NCI-H2171 (cell line): ENCODE data around the gene RNF214.
"Not testable (repeated sequence)": the region's sequence is repeated elsewhere in the genome, so short reads cannot be mapped to it uniquely, and the experiment has no call there.

ENCODE experiments used
- DNase-seq: peaks from one replicate; lab custom pipeline; 2025; lab: John Stamatoyannopoulos, UW

Gene RNF214

DNA sequence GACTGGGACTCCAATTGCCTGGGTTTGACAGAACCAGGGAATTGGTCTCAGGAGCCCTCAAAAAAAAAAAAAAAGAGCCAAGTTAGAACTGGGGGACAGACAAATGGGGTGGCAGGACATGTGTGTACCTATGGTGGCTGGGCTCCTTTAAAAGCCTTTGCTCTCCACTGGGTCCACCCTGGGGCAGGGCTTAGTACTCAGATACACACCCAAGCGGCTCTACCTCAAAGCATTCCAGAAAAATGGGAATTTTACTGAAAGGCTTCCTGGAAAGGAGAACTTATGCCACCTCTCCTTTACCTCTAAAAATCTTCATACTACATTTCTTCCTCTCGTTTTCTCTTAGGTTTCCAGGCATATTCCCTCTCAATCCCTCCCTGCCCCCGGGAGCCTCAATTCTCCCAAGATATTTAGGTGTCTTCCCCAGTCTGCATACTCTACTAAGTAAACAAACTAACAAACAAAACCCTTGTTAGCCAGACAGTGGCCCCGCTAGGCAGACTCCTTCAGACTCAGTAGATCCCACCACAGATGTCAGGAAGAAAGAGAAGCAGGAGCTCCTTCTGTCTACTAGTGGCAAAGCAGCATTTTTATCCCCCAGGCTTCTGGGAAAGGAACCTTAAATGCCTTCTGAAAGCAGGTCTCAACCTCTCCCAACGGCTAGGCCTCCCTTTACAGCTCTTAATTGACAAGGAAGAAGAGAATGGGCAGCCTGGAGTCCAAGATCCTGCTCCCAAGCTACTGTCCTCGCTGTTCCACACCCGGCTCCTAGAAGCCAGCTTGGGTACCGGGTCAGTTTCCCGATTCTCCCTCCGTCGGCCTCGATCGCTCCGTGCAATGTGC is 1.3 kb upstream of the RNF214 start:
- no peak for DNase-seq

DNA sequence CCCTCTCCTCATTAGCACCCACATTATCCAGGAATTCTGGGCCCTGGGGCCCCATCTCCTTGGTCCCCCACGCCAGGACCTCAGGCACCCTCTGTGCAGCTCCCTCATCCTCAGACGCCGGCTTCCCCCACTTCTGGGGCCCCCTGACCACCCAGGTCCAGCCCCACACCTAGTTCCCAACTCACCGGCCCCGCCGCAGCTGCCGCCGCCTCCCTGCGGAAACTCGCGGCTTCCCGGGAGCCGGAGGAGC is 704 bp upstream of the RNF214 start, which contains the start of gene PCSK7:
Gene PCSK7 (minus strand): TSS at position 232 of the 250 bp plus-strand sequence. CDS start 2,229 bp downstream, outside the sequence.
- no peak for DNase-seq

DNA sequence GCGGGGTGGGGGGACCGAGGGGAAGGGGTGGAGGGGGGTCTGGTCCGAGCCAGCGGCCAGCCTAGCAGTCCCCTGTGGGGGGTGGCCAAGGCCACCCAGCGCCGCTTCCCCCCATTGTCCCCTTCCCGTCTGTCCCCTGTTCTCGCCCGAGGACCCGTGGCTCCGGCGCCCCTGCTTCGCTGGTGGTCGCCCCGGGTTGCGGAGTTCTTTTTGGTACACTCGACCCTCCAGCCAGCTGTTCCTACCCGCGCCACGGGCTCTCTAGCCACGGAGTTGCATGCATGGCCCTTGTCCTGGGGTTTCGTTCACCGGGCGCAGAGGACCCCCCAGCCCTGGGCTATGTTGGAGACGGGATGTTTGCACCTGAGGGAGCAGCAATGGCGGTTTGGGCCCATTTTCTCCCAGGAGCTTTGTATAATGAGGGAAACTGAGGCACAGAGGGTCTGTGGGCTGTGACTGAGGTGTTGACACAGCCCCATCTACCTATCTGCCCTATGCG is 489 bp downstream of the RNF214 start:
- DNase-seq: no peak

DNA sequence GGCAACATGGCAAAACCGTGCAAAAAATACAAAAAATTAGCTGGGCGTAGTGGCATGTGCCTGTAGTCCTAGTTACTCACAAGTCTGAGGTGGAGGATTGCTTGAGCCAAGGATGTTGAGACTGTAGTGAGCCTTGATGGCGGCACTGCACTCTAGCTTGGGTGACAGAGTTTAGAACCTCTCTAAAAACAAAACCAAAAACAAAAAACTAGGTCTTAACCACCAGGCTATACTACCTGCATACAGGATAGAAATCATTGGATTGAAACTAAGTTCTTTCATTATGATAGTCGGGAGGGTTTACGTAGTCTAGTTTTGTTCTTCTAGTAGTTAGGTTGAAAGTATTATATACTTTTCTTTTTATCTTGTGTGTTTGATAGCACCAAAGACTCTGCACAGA is 5.8 kb downstream of the RNF214 start:
- DNase-seq: no peak

DNA sequence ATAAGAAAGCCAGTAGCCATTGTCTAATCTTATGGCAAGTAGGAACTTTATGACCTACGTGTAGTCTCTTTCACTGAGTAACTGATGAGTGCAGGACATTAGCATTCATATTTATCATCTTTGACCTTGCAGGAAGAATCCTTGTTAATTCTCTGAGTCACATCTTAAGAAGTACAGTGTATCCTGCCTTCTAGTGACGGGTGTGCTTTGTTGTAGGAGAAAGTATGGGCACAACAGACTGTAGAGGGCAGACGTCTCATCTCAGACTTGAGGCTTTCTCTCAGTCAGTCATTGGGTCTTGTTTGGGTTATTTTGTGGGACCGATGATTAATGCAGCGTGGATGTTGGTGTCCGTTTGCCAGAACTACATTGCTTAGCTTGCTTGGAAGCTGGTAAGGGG is 6.8 kb downstream of the RNF214 start:
- DNase-seq: no peak

DNA sequence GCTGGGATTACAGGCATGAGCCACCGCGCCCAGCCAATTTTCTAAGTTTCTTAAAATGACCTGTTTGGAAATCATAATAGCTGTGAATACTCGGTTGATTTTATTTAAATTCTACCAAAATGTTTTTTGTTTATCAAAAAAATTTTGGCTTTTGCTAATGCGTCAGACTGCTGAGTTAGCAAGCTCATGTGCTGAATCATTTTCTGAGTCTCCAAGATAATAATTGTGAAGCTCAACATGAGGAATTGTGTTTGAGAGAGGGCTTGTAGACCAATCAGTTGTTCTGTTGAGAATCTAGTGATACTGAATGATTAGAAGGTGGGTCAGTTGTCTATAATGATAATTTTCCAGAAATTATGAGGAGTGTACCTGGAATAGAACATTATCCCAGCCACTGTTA is 15.9 kb downstream of the RNF214 start:
- no peak for DNase-seq

GRCh38 chr11:117249571-117249970 is 17.1 kb downstream of the RNF214 start:
- DNase-seq: no peak

DNA sequence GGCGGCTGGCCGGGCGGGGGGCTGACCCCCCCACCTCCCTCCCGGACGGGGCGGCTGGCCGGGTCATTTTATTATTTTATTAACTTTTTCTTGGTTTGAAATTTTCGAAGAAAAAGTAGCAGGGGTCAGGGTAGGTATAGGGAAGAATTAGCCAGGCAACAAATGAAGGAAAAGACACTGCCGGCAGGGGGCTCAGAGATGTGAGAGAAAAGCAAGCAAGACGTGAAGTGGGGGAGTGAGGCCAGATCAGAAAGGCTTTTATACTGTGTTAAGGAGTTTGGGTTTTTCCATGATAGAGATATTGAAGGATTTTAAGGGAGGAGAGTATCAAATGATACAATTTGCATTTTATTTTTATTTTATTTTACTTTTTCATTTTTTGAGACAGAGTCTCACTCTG is 19.0 kb downstream of the RNF214 start:
- DNase-seq: no peak

- DNase-seq: no peak
Measured at GRCh38 chr11:117255966-117256365, 23.5 kb downstream of the RNF214 start.

- no peak for DNase-seq
Measured at GRCh38 chr11:117256573-117256972, 24.1 kb downstream of the RNF214 start.

- DNase-seq: no peak
Measured at GRCh38 chr11:117258576-117258975, 26.1 kb downstream of the RNF214 start.

- no peak for DNase-seq
Measured at GRCh38 chr11:117259417-117259816, 26.9 kb downstream of the RNF214 start.

- not testable (repeated sequence) for DNase-seq
Measured at GRCh38 chr11:117264624-117265323, 32.3 kb downstream of the RNF214 start.

DNA sequence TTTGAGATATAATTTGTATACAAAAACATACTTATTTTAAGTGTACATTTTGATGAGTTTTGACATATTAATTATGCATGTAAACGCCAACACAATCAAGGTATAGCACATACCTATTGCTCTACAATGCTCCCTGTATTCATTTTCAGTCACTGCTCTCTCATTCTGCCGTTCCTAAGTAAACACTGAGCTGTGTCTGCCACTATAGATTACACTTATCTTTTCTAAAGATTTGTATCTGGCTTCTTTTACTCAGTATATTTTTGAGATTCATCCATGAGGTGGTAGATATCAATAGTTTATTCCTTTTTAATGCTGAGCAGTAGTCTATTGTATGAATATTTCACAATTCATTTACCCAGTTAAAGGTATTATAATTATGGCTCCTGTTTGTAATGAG is 33.3 kb downstream of the RNF214 start:
- DNase-seq: no peak

DNA sequence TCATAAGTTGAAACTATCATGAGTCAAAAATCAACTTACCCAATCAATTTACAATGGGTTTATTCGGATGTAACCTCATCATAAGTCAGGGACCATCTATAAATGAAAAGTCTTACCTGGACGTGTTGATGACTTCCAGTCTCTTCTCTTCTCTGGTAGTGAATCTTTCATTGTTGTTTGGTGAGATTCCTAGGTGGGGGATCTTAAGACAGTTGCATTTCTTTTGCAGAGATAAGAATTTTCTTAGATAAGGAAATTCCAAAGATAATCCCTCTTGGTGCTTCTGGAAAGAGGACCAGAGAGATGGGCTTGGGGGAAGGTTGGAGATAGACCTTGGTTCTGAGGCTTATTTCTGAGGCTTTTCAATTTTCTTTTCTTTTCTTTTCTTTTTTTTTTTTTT is 37.4 kb downstream of the RNF214 start:
- no peak for DNase-seq

DNA sequence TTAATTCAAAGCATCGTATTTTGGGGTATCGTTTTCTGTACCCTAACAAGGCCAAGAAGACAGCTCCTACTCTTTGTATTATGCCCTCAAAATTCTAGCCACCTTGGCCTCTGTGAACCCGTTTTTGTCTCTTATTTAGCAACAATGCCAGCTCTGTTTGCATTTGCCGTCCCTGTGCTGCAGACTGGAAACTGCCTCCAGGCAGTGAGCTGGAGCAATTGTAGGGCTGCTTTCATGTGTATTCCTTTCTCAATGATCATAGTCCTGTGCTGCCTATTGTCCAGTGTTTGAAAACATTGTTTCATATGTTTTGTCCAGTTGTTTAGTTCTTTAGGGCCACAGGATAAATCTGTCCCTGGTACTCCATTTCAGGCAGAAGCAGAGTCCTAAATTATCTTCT is 38.7 kb downstream of the RNF214 start:
- DNase-seq: no peak

GRCh38 chr11:117272175-117272574 is 39.7 kb downstream of the RNF214 start:
- not testable (repeated sequence) for DNase-seq

GRCh38 chr11:117273550-117274289 is 41.2 kb downstream of the RNF214 start:
- DNase-seq: no peak

DNA sequence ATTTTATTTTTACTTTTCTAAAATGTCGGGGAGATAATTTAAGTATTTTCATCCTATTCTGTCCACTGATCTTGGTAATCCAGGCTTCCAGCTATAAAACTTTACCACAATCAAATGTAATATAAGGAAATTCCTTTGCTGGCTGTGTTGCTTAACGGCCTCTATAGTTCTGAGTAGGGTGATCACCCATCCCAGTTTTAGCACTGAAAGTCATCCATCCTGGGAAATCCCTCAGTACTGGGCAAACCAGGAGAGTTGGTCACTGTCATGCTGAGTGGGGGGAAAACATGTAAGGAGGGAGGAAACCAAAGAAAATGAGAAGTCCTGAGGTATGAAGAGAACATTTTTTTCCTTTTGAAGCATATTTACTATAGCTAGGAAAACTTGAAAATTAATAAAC is 45.9 kb downstream of the RNF214 start:
- DNase-seq: no peak

DNA sequence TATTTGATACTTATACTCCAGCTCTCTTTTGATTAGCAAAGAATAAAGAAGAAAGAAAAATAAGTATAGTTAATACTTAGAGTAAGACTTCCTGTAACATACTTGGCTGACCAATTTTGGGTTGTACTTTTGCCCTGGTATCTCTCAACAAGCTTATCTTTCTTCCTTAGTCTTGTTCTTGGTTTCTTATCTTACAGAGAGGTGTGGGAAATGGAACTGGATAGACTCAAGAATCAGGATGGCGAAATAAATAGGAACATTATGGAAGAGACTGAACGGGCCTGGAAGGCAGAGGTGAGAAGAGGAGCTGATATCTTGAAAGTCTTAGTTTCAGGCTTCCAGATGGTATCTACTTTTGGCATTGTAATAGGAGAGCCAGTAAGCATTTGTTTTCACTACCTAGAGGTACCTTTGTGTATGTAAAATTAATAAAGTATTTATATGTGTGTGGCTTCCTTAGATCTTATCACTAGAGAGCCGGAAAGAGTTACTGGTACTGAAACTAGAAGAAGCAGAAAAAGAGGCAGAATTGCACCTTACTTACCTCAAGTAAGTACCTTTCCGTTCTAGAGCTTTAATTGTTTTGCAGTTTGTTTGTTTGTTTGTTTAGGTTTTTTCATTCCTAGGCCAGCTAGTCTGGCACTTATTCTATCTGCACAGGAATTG is 47.4 kb downstream of the RNF214 start:
- no peak for DNase-seq

- DNase-seq: no peak
Measured at GRCh38 chr11:117281159-117281558, 48.7 kb downstream of the RNF214 start.

DNA sequence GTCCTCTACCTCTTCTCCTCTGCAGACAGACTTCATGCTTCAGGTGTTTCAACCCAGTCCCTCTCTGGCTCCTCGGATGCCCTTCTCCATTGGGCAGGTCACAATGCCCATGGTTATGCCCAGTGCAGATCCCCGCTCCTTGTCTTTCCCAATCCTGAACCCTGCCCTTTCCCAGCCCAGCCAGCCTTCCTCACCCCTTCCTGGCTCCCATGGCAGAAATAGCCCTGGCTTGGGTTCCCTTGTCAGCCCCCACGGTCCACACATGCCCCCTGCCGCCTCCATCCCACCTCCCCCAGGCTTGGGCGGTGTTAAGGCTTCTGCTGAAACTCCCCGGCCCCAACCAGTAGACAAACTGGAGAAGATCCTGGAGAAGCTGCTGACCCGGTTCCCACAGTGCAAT is 49.4 kb downstream of the RNF214 start:
- DNase-seq: no peak
